GM21619 (cell line): ENCODE results near the gene ACP7.
"Not testable (repeated sequence)": the region's sequence is repeated elsewhere in the genome, so short reads cannot be mapped to it uniquely, and the experiment has no call there.

Experiments used
- ATAC-seq: cut with Tn5 transposase; IDR thresholded peaks from one replicate; pipeline ENCODE4 v1.9.1; 2021; ENCODE audit not compliant: unreplicated experiment

The ACP7 gene

DNA sequence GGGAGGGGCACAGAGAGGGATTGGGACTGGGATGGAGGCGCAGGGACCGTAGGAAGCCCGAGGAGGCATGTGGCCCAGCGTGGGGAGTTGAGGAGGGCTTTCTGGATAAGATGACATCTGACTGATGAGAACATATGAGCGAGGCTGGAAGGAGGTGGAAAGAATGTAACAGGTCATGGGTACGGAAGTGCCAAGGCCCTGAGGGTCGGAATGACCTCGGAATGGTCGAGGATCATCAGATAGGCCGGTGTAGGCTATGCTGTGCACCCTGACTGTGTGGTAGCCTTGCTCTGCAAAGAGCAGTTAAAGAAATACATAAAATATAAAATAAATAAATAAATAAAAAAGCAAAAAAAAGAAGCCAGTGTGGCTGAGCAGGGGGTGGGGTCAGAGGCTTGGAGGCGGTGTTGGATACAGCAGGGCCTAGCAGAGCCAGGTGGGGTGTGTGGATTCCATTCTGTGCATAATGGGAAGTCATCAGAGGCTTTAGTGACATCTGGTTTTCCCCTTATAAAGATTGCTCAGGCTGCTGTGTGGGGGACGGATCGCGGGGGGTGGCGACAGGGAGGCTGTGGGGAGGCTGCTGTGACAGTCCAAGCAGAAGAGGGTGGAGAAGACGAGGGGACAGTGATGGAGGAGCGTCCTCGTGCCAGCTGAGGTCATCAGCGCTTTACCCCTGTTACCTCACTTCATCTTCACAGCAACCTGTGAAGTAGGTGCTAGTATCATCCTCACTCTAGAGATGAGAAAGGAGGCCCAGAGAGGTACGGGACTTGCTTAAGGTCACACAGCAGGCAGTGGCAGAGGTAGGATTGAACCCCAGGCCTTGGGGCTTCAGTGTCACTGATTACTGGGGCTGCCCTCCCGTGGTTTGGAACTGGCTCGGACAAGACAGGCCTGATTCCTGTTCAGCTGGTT, 46.4 kb downstream of the ACP7 start:
- no peak for ATAC-seq

DNA sequence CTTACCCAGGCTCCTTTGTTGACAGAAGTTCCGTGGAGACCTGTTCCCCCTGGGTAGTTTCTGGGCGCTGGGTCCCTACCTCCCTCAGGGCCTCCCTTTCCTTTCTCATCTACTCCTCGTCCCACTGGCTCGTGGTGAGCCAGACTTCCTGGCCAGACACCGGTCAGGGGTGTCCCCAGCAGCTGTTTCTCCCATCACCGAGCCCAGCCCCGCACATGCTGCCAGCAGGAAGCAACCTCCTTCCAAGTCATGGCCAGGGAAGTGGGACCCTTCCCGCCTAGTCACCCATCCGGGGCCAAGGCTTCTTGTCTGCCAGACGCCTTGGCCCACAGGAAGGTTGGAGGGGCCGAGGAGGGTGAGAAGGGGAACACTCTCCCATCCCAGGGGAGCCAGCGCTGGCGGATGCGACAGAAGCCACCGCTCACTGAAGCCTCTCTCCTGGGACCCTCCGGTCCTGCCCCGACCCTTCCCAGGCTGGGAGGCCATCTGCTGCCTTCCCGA, 47.1 kb downstream of the ACP7 start:
- ATAC-seq, result no peak

DNA sequence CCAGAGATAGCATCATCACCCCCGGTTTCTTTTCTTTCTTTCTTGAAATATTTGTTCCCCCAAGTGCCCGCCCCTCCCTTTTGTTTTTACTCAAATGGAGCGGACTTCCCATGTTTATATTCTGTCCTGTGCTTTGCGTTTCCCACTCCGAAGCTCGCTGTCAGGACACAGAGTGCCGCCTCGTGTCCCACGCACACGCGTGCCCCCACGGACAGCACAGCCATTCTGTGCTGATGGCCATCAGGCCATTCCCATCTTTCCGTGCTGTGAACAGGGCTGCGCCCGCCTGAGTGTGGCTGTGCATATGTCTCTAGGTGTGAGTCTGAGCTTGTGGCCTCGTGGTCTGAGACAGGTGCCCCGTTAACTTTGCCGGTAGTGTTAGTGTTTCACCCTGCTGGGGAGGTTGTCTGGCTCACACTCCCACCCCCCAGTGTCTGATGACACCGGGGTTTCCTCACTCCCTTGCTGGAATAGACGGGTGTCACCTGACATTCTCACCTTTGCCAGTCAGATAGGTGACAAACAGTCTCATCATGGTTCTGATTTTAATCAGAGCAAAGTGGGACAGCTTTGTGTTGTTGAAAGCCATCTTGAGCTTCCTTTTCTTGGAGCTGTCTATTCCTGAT, 48.3 kb downstream of the ACP7 start:
- no peak for ATAC-seq

DNA sequence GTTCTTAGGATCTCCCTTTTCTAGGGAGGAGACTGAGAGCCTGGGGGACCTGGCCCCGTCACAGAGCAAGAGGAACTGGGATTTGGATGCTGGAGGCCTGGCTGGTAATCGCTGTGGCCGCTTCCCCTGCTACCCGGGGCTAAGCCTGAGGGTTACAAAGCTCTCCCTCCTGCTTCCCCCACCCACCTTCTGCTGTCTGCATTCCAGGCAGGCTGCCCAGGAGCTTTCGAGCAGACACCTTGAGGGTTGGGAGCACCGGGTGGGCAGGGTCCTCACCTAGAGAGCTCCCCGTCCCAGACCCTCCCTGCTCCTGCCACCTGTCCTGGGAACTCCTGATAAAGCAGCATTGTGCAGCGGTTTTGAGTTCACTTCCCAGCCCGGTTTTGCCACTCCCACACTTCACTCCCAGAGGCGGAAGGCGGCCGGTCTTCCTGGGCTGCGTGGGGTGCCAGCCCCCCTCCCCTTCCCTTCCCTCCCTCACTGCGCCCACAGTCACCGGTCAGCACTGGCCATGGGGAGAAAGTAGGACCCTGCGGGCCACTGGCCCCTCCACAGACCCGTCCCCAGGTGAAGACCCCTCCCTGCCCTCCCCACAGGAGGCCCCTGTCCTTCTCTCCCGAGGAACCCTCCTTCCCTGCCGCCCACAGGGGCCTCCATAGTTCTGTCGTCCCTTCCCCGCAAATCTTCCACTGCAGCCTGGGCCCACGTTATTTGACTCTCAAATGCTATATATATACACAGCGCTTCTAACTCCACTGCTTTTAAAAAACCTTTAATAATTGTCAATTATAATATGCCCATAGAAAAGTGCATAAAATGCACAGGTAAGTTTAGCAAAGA, 49.5 kb downstream of the ACP7 start:
- no peak for ATAC-seq

DNA sequence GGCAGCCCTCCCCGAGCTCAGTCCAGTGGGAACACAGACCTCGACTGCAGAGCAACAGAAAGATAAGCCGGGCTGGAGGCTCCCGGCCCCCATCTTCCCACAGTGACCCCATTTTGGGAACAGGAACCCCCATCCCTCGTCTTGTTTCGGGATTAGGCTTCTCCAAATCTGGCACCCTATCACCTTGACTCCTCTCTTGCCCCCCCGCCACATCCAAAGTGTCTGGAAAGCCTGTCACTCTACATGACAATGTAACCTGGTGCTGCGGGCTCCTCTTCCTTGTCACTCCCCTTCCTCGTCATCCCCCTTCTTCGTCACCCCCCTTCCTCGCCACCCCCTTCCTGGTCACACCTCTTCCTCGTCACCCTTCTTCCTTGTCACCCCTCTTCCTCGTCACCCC, 51.5 kb downstream of the ACP7 start:
- ATAC-seq, result no peak

DNA sequence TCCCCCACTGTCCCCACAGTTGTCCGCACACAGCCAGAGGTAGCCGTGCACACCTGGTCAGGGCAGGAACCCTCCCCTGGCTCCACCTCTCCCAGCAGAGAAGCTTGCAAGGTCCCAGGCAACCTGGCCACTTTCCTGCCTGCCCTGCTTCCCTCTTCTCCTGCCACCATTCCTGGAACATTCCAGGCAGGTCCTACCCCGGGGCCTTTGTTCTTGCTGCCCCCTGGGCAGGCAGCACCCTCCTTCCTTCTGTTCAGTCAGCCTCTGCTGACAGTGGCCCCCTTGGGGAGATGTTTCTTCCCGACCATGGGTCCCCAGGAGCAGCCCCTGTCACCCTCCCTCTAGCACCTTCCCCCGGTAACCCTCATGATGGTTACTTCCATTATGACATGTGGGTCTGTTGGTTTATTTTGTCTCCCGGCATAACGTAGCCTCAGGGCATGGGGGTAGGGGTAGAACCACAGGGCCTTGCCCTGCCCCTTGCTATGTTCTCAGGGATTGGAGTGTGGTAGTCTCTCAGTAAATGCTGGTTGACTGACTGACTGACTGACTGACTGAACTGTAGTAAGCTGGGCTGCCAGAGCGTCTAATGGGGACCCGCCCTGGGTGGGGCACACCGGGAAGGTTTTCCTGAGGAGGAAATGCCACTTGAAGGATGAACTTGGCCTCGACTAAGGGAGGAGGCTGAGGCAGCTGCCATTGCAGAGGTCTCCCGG, 52.2 kb downstream of the ACP7 start:
- no peak for ATAC-seq

DNA sequence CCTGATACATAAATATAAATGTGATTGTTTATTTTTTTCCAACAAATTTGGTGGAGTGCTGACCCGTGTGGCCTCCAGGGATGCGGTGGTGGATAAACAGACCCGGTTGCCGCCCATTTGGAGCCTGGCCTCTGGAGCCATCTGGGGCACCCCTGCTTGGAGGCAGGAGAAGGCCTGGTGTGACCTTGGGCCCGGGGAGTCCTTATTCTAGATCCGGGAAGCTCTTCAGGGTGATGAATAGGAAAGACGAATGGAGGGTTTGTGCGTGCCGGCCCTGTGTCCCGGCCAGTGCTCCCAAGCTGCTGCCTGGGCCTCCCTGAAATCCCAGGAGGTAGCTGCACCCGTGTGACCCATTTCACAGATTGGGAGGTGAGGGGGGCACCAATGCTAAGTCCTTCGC, 53.0 kb downstream of the ACP7 start:
- no peak for ATAC-seq

DNA sequence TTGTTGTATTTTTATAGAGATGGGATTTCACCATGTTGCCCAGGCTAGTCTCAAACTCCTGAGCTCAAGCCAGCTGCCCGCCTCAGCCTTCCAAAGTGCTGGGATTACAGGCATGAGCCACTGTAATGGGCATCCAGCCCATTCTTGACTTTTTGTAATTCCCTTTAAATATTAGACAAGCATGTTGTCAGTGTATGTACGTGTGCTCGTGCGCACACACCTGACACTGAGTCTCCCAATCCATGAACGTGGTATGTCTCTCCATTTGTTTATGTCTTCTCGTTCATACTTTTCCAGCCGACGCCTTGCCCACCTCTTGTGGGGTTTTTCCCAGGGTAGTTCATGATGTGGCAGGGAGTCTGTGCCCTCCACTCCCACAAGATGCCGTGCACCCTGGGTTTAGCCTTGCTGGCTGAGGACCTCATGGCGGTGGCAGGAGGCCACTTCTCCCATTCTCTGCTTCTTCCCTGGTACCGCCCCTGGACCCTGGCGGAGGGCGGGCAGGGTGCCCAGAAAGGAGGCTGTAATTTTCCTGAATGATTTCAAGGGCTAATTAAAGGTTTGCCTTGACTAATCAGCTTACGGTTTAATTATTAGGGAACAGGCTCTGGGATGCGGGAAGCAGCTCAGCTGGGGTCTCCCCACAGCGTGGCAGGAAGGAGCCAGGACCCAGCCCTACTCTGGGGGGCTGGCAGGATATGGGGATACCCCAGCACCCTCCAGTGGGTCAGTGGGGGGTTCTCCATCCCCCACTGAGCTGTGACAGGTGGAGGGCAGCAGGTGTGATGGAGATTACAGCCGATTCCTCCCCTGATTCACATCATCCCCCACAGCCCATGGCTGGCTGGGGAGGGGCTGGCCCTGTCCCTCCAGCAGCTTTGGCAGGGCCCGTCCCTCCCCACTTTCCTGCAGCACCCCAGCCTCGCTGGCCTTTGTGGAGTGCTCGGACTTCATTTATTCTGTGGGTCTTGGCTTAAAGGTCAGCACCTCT, 54.3 kb downstream of the ACP7 start:
- ATAC-seq, result no peak

DNA sequence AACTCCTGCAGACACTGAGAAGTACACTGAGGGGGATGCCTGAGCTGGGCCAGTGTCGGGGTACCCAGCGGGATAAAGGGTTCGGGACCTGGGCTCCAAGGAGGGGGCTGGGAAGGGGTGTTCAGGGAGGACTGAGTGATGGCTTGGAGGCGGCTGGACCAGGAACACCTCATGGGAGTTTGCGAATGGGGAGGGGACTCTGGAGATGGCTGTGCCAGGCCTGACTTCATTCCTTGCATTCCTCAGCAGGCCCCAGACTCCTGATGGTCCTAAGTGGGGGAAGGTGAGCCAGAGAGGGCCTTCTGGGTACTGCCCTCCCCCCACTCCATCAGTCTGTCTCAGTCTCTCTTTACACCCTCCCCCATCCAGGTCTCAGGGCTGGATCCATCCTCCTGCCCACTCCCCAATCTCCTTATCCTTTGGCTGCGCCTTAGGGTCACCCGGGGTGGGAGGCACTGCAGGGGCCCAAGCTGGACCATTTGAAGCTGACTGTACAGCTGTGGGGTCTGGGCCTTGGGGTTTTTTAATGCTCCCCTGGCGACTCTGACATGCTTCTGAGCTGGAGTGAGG, 55.2 kb downstream of the ACP7 start:
- no peak for ATAC-seq

DNA sequence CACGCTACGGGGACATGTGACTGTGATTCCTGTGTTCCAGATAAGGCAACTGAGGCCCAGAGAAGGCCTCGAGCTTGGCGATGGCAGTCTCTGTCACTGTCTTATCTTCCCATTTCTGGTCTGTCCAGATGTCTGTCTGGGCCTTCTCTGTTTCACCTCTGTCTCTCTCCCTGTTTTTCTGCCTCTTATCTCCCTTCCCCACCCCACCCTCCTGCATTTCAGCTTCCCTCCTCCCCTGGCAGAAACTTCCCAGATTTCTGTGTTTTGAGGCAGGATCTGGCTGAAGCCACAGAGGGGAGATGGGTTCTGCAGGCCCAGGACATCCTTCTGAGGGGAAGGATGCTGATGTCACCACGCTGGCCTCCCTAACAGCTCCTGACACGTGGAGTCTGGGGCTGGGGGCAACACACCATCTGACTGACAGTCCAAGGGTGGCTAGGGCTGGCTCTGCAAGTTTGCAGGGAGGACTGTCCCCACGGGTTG, 55.8 kb downstream of the ACP7 start:
- ATAC-seq, result no peak

DNA sequence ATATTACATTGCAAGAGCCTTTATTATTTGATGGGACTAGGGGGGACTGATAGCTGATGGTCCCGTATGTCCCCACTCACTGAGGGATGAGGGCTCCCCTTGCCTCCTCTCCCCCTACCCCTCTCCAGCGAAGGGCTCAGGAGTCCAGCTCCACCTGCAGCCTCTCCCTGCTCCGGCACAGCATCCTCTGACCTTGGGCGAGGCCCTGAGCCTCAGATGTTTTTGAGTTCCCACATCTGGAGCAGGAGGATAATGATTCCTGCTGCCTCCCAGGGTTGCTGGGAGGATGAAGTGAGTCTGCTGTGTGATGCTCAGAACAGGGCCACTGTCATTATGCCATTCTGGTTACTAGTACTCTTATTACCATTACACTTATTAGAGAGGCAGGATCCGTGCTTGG, 56.4 kb downstream of the ACP7 start:
- no peak for ATAC-seq

DNA sequence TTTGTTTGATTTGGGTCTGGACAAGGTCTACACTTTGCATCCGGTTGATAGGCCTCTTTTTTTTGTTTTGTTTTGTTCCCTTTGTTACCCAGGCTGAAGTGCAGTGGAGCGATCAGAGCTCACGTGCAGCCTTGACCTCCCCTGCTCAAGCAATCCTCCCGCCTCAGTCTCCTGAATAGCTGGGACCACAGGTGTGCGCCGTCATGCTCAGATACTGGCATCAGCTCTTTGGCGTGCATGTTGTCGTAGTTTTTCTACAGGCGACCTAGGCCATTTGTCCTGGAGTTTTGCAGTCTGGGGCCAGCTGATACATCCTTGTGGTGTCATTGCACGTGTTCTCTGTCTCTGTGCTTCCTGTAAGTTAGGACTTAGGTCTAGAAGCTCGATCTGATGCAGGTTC, 57.8 kb downstream of the ACP7 start:
- ATAC-seq, result no peak

DNA sequence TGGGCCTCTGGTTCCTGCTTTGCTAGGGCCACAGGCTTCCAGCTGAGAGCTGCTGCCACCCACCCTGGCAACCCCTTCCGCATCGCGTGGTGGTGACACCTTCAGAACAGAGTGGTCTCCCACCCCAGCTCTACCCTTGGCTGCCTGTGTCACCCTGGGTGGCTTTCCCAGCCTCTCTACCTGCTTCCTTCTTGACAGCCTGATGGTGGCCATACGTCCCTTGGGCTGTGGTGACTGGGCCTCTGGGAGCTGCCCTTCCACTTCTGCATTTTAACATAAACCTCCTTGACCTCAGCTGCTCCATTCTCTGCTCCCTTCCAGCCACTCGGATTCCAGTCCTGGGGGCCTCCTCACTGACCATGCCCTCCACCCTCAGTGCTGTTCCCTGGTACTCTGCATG, 58.5 kb downstream of the ACP7 start:
- ATAC-seq, result no peak

DNA sequence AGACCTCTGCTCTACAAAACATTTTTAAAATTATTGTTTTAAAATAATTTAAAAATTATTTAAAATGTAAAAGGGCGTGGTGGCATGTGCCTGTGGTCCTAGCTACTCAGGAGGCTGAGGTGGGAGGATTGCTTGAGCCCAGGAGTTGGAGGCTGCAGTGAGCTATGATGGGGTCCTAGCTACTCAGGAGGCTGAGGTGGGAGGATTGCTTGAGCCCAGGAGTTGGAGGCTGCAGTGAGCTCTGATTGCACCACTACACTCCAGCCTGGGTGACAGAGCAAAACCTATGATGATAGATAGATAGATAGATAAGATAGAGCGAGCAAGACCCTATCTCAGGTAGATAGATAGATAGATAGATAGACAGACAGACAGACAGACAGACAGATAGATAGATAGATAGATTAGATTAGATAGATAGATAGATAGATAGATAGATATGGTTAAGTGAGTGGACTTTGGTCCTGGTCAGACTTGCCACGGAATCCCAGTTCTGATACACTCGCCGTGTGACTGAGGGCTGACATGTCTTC, 59.7 kb downstream of the ACP7 start:
- ATAC-seq, result not testable (repeated sequence)

DNA sequence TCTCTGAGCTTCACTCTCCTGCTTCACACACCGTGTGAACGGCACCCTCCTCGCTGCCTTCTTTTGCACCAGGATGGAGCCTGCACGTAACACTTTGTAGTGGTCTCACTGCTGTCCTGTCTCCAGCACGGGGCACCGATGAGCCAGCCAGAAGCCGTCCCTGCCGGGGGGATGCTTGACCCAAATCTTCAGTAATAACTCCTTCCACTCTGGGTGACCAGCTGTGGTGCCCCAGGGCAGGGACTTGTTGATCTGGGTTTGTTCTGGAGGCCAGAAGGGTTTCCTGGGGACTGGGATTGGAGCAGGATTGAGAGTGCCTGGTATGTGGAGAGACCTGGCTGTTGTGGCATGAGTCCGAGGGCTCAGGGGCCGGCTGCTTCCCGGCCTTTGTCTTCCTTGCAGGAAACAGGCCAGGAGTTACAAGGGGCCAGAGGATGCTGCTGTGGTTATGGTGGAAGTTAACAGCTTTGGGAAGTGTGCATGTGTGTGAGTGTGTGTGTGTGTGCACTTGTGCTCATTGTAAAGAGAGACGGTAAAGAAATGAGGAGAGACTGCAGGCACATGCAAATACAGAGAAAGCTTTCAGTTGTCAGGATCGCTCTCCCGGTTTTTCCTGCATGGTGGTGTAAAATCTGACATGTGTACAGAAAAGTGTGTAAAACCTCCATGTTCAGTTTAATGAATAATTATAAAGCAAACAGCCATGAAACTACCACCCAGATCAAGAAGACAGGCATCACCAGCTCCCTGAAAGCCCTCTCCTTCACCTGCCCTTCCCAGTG, 60.3 kb downstream of the ACP7 start:
- no peak for ATAC-seq

DNA sequence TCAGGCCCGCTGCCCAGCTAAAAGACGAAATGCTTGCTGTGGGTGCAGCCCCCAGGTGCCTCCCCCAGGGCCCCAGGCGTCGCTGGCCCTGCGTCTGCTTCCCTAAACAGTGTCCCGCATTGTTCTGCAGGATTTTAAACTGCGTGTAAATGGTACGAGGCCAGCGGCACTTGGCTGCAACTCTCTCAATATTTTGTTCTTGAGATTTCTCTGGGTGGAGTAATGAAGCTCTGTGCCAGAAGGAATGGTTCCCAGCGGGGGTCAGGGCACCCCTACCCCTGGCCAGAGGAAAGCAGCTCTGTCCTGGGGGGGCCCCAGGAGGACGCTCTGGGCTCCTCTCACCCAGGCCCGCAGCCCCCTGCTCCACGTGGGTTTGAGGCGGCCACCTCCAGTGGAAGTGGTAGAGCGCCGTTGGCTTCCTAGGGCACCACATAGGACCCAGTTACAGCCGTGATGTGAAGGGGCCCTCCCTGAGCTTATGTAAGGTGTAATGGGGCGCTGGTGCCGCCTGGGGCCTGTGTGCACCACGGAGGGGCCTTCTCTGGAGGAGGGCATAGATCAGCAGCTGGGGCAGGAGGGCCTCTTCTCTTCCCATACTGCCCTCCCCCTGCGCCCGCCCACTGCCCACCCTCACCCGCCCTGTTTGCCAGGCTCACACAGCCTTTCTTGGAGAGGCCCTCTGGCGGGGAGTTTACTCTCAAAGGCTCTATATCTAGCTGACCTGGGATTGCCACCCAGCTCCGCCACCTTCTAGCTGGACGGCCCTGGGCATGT, 61.2 kb downstream of the ACP7 start:
- ATAC-seq, result no peak

DNA sequence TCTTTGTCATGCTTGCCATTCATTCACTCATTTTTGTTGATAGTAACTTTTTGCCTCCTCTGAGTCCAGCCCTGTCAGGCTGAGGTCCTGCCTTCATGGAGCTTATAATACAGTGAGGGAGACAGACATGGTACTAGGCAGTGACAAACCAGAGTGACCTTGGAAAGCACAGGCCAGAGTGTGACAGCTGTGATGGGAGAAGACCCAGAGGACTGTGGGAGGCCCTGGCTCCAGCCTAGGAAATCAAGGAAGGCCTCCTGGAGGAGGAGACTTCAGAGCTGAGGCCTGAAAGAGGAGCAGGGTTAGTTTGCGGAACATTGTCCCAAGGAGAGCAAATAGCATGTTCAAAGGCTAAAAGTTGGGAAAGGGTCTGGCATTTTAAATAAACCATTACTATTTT, 61.9 kb downstream of the ACP7 start:
- ATAC-seq, result no peak
